Thymus (tissue), 11 donors: Measurements from ENCODE around the gene ARHGAP4. TPM values are rescaled to one million over a fixed set of nuclear protein-coding genes. Genes with fewer than 3 reads are reported as not detected.

Experiments
- DNase-seq, 9 donors: peaks; one replicate each; pipeline ENCODE4 v3.0.0-alpha.2; 2013; ENCODE audit warnings: low spot score in 9 of 9, low read depth in 6 of 9, missing footprints in 1 of 9
- H3K27ac ChIP-seq, 2 donors: one replicate each; pipeline ENCODE4 v1.5.1; 2013; ENCODE audit warnings: control low read depth in 1 of 2, low read depth in 1 of 2, low read length in 1 of 2, mild to moderate bottlenecking in 1 of 2, moderate library complexity in 1 of 2
- H3K27me3 ChIP-seq, 2 donors: one replicate each; pipeline ENCODE4 v1.5.1; 2013; ENCODE audit warnings: low read length in 1 of 2; ENCODE audit not compliant: control insufficient read depth in 2 of 2, insufficient read depth in 1 of 2
- H3K36me3 ChIP-seq, 2 donors: one replicate each; pipeline ENCODE4 v1.5.1; 2013; ENCODE audit warnings: low read length in 1 of 2, mild to moderate bottlenecking in 1 of 2, moderate library complexity in 1 of 2; ENCODE audit not compliant: control insufficient read depth in 2 of 2, insufficient read depth in 2 of 2
- H3K4me1 ChIP-seq, 2 donors: one replicate each; pipeline ENCODE4 v1.5.1; 2013; ENCODE audit warnings: low read length in 2 of 2; ENCODE audit not compliant: control insufficient read depth in 2 of 2, insufficient read depth in 2 of 2
- H3K4me3 ChIP-seq, 2 donors: one replicate each; pipeline ENCODE4 v1.5.1; 2013; ENCODE audit warnings: low read length in 2 of 2, control low read depth in 1 of 2, mild to moderate bottlenecking in 1 of 2
- H3K9me3 ChIP-seq, 2 donors: one replicate each; pipeline ENCODE4 v1.5.1; 2013; ENCODE audit warnings: low read length in 1 of 2, mild to moderate bottlenecking in 1 of 2; ENCODE audit not compliant: control insufficient read depth in 2 of 2, insufficient read depth in 1 of 2
- WGBS: extraction: QIAGEN DNeasy Blood & Tissue Kit; methylation state at CpG from one replicate; pipeline ENCODE4 v1.1.7; 2013; 5-methylcytosine and 5-hydroxymethylcytosine counted together
- polyA plus RNA-seq: library from polyadenylated mRNA; stranded (reverse); fragments of 200-250 nt; gene quantifications from one replicate; pipeline ENCODE4 v1.2.3, GENCODE V29; 2013
- total RNA-seq: library from RNA; stranded (reverse); fragments of 120-200 nt; gene quantifications from one replicate; pipeline ENCODE4 v1.2.4, GENCODE V29; 2013
- donor health status: healthy.

The ARHGAP4 gene
- total and polyA plus RNA-seq, 2 donors: 139 to 481 TPM

DNA sequence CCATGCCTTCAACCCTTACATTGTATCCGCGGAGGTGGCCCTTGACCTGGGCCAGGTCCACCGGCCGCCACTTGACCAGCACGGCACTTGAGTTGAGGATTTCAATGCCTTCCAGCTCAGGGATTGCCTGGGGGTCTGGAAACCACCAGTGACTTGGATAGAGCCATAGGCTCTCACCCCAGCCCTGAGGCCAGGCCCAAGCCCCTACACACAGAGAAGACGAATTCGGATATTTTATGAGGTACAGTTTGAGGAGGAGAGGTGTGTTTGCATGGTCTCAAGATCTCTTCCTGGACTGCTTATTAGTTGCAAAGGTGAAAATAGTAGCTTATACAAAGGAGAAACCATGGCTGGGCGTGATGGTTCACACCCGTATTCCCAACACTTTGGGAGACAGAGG is 60.4 kb downstream of the ARHGAP4 start:
- Histone ChIP-seq H3K27ac (no peak overlapping the region), H3K4me3 (no peak overlapping the region), H3K36me3 (no peaks in the 10 kb centered on the region), H3K9me3 (no peaks in the 10 kb centered on the region), H3K27me3 (peaks cover 0 to 46% of the 10 kb centered on the region in 2 donors), H3K4me1 (no peaks in the 10 kb centered on the region)
- WGBS: 96% methylated on average over 9 of the region's 9 CpGs
- no peak for DNase-seq

DNA sequence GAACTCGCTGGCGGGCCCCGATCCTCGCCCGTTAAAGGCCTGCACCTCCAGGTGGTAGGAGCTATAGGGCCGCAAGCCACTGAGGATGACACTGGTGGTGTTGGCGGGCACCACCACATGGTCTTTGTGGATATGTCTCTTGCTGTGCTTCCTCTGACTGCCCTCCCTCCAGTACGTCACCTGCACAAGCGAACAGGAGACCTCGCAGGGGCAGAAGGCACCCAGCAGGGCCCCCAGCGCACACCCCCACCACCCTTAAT is 60.8 kb downstream of the ARHGAP4 start:
- no peak for DNase-seq
- 97% methylated on average over 11 of the region's 11 CpGs for WGBS
- Histone ChIP-seq H3K27me3 (peaks cover 0 to 43% of the 10 kb centered on the region in 2 donors), H3K36me3 (no peaks in the 10 kb centered on the region), H3K4me3 (no peak overlapping the region), H3K27ac (no peak overlapping the region), H3K4me1 (no peaks in the 10 kb centered on the region), H3K9me3 (no peaks in the 10 kb centered on the region)

DNA sequence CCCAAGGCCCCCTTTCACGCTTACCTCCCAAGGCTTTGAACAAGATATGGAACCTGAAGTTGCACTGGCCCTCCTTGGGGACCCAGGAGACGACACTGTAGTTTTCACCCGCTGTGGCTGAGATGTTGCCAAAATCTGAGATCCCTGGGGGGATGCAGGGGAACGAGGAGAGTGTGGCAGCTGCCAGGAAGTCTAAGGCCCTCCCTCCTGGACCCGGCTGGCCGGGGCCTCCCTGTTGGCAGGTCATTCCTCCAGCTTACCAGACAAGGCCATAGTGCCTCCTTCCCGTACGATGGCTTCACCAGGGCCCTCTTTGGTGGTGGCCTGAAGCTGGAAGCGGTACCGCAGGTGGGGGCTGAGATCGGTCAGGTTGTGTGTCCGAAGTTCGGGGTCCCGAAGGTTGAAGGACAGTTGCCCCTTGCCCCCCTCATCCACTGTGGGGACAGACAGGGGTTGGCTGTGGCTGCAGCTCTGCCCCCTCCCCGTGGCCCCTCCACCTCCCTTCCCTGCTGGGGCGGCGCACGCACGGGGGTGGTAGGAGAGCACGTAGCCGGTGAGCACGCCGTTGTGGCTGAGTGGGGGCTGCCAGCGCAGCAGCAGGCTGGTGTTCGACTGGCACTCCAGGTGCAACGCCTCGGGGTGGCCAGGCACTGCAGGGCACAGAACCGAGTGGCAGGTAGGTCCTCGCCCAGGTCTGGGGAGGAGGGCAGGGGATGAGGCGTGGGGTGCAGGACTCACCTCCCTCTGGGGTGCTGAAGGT is 61.3 kb downstream of the ARHGAP4 start:
- no peaks in the 10 kb centered on the region for H3K9me3 ChIP-seq
- H3K4me1 ChIP-seq: no peaks in the 10 kb centered on the region
- DNase-seq: no peak
- H3K27ac ChIP-seq: no peak overlapping the region
- no peak overlapping the region for H3K4me3 ChIP-seq
- peaks cover 0 to 45% of the 10 kb centered on the region in 2 donors for H3K27me3 ChIP-seq
- 93% methylated on average over 28 of the region's 30 CpGs for WGBS
- H3K36me3 ChIP-seq: no peaks in the 10 kb centered on the region

DNA sequence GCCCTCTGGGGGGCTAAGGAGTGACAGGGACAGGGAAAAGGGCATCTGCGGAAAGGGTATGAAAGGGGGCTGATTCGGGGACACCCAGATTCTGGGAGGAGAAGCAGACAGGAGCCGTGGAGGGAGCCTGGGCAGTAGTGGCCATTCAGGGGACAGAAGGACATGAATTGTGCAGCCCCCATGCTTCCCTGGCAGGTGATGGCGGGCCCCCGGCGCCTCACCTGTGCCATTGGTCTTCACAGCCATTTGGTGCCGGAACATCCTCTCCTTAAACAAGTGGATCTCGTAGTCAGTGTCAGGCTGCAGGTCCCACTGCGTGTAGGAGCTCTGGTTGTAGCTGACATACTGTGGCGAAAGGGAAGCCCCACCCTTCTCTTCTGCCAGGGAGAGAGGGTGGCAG is 62.0 kb downstream of the ARHGAP4 start:
- DNase-seq: no peak
- no peaks in the 10 kb centered on the region for H3K4me1 ChIP-seq
- WGBS: 94% methylated on average over 10 of the region's 10 CpGs

DNA sequence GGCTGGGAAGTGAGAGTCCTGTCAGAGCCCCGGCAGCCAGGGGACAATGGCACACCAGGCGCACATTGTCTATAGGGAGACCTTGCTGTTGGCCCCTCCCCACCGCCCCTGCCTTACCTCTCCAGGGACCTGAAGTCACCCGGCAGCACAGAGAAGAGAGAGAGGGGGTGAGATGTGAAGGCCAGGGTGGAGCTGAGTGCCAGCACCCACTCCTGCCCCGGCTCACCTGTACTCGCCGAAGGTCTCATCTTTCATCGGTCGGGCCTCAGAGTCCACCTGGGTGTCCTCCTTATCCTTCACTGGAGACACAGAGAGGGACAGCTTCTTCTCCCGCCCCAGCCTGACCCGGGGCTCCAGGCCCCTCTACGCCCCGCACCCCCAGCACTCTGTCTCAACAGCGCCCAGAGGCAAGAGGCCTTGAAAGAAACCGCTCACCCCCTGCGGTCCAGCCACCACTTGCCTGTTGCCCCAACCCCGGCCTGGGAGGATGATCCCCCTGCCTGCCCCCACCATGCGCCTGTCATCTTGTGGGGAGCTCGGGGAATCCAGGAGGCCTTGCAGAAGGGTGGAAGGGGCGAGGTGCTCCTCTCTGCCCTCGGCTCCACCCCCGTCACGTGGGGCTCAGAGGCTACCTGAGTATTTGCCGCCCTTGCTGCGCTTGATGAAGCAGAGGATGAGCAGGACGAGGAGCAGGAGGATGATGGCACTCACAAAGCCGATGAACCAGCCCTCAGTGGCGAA is 62.6 kb downstream of the ARHGAP4 start:
- 81% methylated on average over 28 of the region's 28 CpGs for WGBS
- no peak for DNase-seq
- no peaks in the 10 kb centered on the region for H3K4me1 ChIP-seq
- no peak overlapping the region for H3K27ac ChIP-seq
- H3K27me3 ChIP-seq: peaks cover 0 to 45% of the 10 kb centered on the region in 2 donors
- no peaks in the 10 kb centered on the region for H3K36me3 ChIP-seq
- H3K9me3 ChIP-seq: no peaks in the 10 kb centered on the region
- no peak overlapping the region for H3K4me3 ChIP-seq

More for the DNA sequence above, 62.0 kb downstream of the ARHGAP4 start:
- H3K4me3 ChIP-seq: no peak overlapping the region
- H3K27ac ChIP-seq: no peak overlapping the region
- H3K9me3 ChIP-seq: no peaks in the 10 kb centered on the region
- no peaks in the 10 kb centered on the region for H3K36me3 ChIP-seq
- peaks cover 0 to 47% of the 10 kb centered on the region in 2 donors for H3K27me3 ChIP-seq

DNA sequence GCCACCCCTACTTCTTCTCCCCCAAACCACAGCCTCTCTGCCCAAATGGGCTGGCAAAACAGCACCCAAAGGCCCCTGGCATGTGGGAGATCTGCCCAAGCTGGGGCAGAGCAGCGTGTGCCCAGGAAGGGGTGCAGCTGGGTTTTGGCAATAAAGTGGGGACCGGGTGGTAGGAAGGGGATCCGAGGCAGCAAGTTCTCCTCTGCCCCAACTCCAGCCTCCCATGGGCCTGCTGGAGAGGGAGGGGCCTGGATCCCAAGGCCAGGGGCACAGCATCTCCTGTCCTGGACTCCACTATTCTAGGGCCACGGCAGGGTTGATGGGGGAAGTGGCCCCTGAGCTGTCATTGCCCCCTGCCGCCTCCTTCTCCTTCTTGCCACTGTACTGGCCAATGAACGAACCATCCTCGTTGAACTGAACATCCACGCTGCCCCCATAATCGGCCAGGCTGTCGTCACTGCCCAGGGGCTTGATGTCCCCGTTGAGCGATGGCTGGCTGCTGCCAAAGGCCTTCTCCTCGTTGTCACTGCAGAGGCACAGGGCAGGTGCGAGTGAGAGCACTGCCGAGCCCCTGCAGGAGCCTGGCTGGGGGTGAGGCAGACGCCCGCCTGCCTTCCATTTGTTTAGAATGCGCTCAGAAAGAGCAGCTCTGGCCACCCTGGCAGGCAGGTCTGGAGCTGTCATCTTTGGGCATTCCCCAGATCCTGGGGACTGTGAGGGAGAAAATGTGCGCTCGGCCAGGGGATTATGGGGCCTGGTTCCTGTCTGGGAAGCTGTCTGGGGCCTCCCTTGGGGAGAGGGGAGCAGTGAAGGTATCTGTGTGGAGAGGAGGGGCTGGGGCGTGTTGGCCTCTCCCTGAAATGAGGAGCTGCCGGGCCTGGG is 63.5 kb downstream of the ARHGAP4 start:
- Histone ChIP-seq H3K36me3 (no peaks in the 10 kb centered on the region), H3K4me3 (no peak overlapping the region), H3K9me3 (no peaks in the 10 kb centered on the region), H3K27me3 (peaks cover 0 to 51% of the 10 kb centered on the region in 2 donors), H3K4me1 (no peaks in the 10 kb centered on the region), H3K27ac (no peak overlapping the region)
- 83% methylated on average over 22 of the region's 22 CpGs for WGBS
- DNase-seq: no peak

DNA sequence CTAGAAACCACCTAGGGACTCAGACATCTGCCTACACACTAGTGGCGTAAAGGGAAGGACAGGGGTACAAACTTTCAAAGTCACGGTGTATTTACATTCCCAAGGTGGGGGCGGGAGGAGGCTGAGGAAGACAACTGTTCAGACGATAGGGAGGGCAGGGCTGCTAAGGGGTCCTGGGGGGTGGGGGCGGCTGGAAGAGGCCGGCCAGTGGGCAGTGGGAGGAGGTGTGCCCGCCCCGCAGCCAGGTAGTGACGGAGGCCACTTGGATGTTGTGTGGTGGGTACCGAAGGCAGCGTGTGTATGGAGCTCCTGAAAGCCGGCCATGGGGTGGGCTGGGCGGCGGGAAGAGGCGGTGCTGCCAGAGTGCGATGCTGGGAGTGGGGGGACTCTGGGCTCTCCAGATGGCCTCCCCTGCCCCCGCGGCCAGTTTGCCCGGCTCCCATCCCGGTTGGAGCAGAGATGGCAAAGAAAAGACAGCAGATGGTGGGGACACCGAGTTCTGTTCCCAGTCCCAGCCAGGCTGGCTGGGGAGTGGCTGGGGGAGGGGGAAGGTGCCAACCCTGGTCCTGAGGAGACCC is 64.2 kb downstream of the ARHGAP4 start:
- H3K9me3 ChIP-seq: no peaks in the 10 kb centered on the region
- no peaks in the 10 kb centered on the region for H3K36me3 ChIP-seq
- no peak overlapping the region for H3K4me3 ChIP-seq
- no peaks in the 10 kb centered on the region for H3K4me1 ChIP-seq
- 84% methylated on average over 21 of the region's 21 CpGs for WGBS
- H3K27ac ChIP-seq: no peak overlapping the region
- peaks cover 0 to 49% of the 10 kb centered on the region in 2 donors for H3K27me3 ChIP-seq
- DNase-seq: no peak

DNA sequence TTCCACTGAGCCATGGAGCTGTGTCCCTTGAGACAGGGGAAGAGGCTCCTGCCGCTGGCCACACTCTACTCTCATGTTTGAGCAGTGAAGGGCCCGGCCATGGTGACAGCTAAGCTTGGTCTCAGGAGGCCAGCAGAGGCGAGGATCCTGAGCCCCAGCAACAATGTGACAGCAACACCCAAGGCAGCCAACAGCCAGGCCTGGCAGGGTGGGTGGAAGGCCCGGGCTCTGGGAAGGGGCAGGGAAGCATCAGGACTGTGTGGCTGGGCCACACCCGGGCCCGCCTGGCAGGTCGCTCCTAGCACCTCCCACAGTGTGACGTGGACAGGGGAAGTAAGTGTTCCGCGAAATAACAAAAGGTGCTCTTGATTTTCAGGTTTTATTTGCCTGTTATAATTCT is 64.9 kb downstream of the ARHGAP4 start:
- no peaks in the 10 kb centered on the region for H3K36me3 ChIP-seq
- H3K27ac ChIP-seq: no peak overlapping the region
- no peaks in the 10 kb centered on the region for H3K9me3 ChIP-seq
- no peaks in the 10 kb centered on the region for H3K4me1 ChIP-seq
- WGBS: 93% methylated on average over 10 of the region's 10 CpGs
- no peak for DNase-seq
- peaks cover 0 to 52% of the 10 kb centered on the region in 2 donors for H3K27me3 ChIP-seq
- no peak overlapping the region for H3K4me3 ChIP-seq
